ENCODE measurements around the gene DOCK2.
"Not testable (repeated sequence)": the region's sequence is repeated elsewhere in the genome, so short reads cannot be mapped to it uniquely, and the experiment has no call there.

DOCK2 gene

DNA sequence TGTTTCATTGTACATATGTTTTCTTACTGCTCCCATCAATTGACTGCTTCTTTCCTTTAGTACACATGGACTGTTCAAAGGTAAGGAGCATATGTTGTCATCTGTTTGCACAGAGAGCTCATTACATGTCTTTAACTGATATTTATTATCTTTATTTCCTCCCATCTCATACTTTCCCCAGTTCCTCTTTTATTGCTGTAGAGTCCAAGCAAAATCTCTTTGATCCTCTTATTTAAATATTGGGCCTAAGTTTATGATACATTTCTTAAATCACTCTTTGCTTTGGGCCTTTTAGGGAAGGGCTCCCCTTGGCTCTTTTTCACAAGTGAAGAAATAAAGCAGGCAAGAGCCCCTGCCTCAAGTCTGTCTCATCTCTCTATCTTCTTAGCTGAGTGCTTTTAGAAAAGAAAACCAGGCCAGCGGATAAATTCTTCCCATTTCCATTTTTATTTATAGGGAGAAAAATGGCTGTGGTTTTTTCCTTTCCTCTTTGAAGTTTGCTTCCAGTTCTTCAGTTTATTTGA lies 152.4 kb downstream of the DOCK2 start:
- no peak for DNase-seq (ENCODE audit: low spot score)

DNA sequence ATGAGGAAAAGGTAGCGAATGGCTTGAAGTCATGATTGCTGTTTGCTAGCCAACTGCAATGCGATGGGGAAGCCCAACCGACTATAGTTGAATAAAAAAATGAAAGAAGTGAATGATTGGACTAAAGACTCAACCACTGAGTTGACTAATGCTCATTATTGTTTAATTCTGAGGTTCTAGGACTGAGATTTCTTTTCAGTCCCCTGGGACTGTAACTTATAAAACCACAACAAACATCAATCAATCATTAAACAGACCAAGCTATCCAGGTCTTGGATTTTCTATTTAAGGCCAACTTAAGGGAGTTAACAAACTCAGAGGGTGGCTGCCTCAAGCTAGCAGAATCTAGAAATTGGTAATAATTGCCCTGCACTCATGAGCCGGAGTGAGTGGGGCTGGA lies 154.2 kb downstream of the DOCK2 start:
- no peak for DNase-seq (ENCODE audit: low spot score)

DNA sequence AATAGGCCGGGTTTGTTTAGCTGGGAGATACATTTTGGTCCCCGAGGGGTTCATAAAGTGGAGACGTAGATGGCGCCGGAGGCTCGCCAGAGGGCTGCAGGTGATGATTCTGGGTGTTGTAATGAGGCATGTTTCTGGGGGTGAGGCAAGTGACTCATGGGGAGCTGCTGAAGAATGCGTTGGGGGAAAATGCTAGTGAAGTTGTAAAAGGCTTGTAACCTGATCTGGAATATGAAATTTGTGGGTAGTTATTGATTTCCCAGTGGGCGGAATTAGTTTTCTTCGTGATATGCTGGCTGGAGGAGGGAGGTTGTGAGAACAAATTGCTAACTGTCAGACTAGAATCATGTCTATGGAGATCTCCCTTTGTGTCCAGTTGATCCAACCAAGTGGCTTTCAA lies 158.3 kb downstream of the DOCK2 start:
- DNase-seq (ENCODE audit: low spot score) = no peak

DNA sequence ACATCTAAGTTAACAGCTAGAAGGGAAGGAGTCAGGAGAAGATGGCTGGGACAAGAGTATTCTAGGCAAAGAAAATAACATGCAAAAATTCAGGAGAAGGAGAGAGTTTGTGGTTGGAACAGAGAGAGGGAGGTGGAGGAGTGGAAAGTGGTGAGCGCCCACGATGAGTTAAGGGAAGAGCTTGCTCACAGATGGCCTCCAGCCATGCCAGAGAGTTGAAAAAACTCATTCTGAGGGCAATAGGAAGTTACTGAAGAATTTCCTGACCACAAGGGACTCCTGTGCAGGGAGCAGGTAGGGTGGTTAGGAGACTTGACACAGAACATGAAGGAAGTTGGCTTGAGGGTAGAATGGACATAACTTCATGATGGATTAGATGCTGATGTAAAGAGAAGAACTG lies 159.7 kb downstream of the DOCK2 start:
- no peak for DNase-seq (ENCODE audit: low spot score)

GRCh38 chr5:169797577-169797976 lies 160.5 kb downstream of the DOCK2 start:
- DNase-seq (ENCODE audit: low spot score) = no peak

GRCh38 chr5:169798438-169798837 lies 161.4 kb downstream of the DOCK2 start:
- no peak for DNase-seq (ENCODE audit: low spot score)

- DNase-seq (ENCODE audit: low spot score) = no peak
Measured at GRCh38 chr5:169798906-169799660, 162.0 kb downstream of the DOCK2 start.

- no peak for DNase-seq (ENCODE audit: low spot score)
Measured at GRCh38 chr5:169801324-169801777, 164.3 kb downstream of the DOCK2 start.

- no peak for DNase-seq (ENCODE audit: low spot score)
Measured at GRCh38 chr5:169801781-169802180, 164.7 kb downstream of the DOCK2 start.

GRCh38 chr5:169803077-169803981 lies 166.3 kb downstream of the DOCK2 start:
- no peak for DNase-seq (ENCODE audit: low spot score)

GRCh38 chr5:169804861-169805260 lies 167.8 kb downstream of the DOCK2 start:
- no peak for DNase-seq (ENCODE audit: low spot score)

GRCh38 chr5:169805527-169805934 lies 168.5 kb downstream of the DOCK2 start:
- no peak for DNase-seq (ENCODE audit: low spot score)

DNA sequence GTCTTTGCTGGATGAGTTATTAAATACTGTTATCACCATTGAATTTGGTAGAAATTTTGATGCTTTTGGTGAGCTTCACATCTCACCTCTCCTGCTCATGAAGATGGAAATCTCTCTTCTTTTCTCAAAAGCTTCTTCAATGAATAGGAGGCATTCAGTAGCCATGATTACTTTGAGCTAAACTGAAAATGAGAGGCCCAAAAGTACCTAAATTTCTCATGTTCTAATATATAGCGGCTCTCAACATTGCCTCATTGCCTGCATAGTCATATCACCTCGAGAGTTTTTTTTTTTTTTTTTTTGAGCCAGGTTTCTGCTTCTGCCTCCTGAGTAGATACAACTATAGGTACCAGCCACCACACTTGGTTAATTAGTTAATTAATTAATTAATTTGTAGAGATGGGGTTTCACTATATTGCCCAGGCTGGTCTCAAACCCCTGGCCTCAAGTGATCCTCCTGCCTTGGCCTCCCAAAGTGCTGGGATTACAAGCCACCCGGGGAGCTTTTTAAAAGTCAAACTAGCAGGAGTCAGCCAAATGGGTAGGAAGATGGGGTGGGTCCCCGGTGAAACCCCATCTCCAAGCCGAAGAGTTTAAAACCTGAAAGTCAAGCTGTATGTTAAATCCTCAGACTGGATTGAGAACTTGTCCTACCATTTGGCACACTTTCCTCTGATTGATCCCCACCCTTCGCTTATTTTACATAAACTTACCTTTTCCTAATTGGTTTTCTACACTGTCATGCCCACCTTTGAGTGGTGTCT lies 169.0 kb downstream of the DOCK2 start:
- no peak for DNase-seq (ENCODE audit: low spot score)

DNA sequence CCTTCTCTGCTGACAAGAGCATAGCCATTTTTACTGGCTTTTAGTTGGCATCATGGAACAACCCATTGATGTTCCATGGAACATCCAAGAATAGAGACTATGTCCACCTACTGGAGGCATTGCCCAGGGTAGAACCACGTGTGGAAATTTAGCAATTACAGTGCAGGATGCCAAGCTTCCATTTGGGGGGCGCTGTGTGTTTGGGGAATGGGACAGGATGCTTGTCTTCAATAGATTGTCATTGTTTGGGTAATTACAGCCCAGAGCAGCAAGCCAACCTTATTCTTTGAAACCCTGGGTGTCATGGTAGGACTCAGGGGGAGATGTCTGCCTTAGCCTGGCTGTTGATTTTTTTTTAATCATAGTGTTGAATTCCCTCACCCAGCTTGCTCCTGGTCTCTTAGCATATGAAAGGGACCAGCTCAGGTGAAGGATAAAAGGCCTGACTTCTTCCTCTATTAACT lies 171.1 kb downstream of the DOCK2 start:
- no peak for DNase-seq (ENCODE audit: low spot score)

DNA sequence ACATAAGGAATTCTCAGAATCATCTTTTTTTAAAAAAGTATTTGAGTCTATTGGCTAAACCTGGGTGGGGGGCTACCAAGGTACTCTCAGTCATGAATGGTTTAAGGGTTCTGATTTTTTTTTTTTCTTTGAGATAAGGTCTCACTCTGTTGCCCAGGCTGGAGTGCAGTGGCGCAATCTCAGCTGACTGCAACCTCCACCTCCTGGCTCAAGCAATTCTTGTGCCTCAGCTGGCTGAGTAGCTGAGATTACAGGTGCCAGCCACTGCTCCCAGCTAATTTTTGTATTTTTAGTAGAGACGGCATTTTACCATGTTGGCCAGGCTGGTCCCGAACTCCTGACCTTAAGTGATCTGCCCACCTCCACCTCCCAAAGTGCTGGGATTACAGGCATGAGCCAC lies 171.8 kb downstream of the DOCK2 start:
- DNase-seq (ENCODE audit: low spot score) = not testable (repeated sequence)

DNA sequence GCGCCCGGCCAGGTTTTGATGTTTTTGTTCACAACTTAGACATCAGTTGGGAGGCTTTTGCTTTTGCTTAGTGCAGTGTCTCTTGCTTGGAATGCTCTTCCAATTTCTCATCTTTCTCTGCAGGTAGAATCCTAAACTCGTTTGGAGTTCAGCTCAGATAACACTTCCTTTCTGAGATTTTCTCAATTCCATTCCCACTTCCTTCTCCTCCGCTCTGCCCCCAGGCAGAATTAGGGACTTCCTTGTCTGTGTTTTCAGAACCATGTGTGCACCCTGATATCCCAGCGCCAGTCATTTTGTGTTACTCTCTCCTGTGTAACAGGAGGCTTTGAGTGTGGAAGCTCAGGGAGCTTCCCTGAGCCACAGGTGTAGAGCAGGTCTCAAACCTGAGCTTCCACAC lies 172.2 kb downstream of the DOCK2 start:
- DNase-seq (ENCODE audit: low spot score) = no peak

DNA sequence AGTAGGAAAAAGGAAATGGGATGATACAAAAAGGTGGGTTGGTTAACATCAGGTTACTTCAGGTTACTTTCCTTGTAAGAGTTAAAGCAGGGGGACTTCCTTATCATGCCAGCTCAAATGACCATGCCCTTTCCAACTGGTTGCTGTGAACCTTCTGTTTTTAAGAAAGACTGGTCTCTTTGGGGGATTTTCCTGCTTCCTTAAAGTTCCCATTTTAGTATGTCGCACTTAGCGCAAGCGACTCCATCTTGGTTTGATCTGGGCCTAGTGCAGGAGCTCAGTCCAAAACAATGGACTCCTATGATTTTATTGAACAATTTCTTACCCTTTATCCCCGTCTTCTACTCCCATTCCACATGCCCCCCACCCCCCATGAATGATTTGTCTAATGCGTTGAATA lies 173.4 kb downstream of the DOCK2 start:
- DNase-seq (ENCODE audit: low spot score) = no peak

DNA sequence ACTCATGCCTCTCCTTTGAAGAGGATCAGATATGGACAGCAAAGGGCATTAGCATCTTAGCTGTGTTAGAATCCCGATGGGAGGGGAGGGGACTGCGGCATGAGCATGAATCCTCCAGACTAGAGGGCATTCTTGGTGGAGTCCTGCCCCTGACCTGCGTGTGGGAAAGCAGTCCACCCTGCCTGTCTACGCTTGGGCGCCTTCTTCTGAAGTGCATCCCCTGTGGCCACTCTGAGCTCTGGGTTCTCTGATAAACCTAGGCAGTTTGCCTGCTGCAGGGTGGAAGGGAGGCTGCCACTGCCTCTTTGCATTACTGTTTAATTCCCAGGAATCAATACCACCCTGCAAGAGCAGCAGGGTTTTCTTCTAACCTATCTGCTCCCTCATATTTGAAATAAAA lies 173.9 kb downstream of the DOCK2 start:
- DNase-seq (ENCODE audit: low spot score) = no peak

DNA sequence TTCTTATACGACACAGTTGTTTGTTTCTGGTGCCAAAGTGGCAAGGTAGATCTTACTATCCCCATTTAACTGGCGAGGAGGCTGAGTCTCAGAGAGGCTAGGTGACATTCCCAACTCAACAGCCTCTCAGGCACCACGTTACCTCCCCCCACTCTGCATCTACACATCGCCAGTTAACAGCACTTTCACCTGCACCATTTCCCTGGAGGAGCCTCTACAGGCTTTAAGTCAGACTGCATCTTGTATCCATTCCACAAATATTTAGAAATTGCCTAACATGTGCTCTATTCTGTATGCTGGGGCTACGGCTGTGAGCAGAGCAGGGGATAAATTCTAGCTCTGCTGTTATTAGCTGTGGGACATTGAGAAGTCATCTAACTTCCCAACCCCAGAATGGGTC lies 174.6 kb downstream of the DOCK2 start:
- no peak for DNase-seq (ENCODE audit: low spot score)

DNA sequence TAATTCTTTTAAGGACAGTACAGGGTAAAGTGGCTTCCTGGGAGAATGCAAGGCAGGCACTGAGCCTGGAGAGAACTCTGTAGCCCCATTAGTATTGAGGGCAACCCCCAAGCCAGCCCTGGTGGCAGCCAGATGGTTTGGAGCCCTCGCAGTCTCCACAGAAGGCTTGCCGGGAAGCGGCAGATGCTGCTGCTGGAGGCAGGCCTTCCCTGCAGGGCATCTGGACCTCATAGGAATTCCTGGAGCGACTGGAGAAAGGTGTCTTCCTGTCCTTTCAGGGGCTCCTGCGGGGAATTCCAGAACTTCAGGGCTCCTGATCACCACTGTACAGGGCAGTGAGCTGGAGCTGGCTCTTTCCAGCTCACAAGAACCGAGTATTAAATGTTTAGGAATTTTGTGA lies 175.7 kb downstream of the DOCK2 start:
- no peak for DNase-seq (ENCODE audit: low spot score)

DNA sequence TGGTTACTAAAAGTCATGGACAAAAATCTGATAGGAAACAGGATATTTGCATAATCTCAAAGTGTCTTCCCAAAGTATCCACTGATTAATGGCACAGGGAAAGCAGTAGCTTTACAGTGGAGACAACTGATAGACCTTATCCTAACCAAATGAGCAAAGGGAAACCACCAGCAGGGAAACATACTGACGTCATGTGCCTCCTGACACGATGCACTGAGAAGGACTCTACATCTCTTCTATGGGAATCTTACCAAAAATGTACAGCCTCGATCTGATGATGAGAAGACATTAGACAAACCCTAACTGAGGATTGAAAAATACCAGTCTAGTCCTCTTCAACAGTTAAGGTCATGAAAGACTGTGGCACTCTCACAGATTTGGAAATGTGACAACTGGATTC lies 177.0 kb downstream of the DOCK2 start:
- no peak for DNase-seq (ENCODE audit: low spot score)

DNA sequence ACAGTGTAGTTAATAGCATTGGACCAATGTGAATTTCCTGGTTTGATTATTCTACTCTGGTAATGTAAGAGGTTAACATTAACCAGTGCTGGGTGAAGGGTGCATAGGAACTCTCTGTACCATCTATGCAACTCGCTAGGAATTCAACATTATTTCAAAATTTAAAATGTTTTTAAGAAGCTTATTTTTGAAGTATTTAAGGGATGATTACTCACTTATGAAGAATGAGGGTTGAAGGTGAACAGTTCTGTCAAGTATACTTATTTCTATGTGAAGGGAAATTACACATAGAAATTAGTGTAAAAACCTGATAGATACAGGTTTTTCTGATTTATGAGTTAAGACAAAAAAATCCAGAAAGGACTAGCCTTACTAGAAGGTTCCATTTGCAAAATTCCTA lies 177.4 kb downstream of the DOCK2 start:
- DNase-seq (ENCODE audit: low spot score) = no peak
